Tibial artery (tissue), 4 donors: ENCODE data around the gene ATAD3B.
"Not testable (repeated sequence)": the region's sequence is repeated elsewhere in the genome, so short reads cannot be mapped to it uniquely, and the experiment has no call there.

Experiments
- DNase-seq, 2 donors: peaks; one replicate each; pipeline ENCODE4 v3.0.0-alpha.2; 2019
- H3K27ac ChIP-seq, 2 donors: fragments of 200-600 bp; sonication (generic) in 1 of 2; 1 replicate in 1 of 2; 2 replicates in 1 of 2; pipeline ENCODE4 v1.5.1; 2018 to 2019; ENCODE audit warnings: mild to moderate bottlenecking in 1 of 2
- H3K27me3 ChIP-seq, 2 donors: fragments of 200-600 bp; sonication (generic) in 1 of 2; one replicate each; pipeline versions ENCODE4 v1.5.1 to v1.6.0; 2016 to 2019
- H3K36me3 ChIP-seq, 3 donors: fragments of 200-600 bp; sonication (generic) in 2 of 3; one replicate each; pipeline ENCODE4 v1.5.1; 2016 to 2019; ENCODE audit warnings: mild to moderate bottlenecking in 2 of 3
- H3K4me1 ChIP-seq, 4 donors: fragments of 200-600 bp; sonication (generic) in 2 of 4; 1 replicate in 3 of 4; 2 replicates in 1 of 4; pipeline ENCODE4 v1.5.1; 2016 to 2019
- H3K4me3 ChIP-seq, 2 donors: fragments of 200-600 bp; sonication (generic) in 1 of 2; 1 replicate in 1 of 2; 2 replicates in 1 of 2; pipeline ENCODE4 v1.5.1; 2018 to 2019; ENCODE audit warnings: mild to moderate bottlenecking in 2 of 2
- H3K9me3 ChIP-seq, 3 donors: fragments of 200-600 bp; sonication (generic) in 1 of 3; one replicate each; pipeline ENCODE4 v1.5.1; 2016 to 2019
- CTCF ChIP-seq, 2 experiments: fragments of 200-600 bp in 1 of 2; fragments of 450-650 bp in 1 of 2; IDR thresholded peaks; one replicate each; pipeline ENCODE4 v1.5.1; 2017 to 2019; ENCODE audit warnings: antibody characterized with exemption in 2 of 2, mild to moderate bottlenecking in 1 of 2, moderate library complexity in 1 of 2
- intact Hi-C: fragments of 100-400 bp; cut with DNase I; formaldehyde crosslinking; loops from one replicate; pipeline ENCODE4 v1.15.0; 2023; ENCODE audit warnings: low total_unique reads

ATAD3B gene

DNA sequence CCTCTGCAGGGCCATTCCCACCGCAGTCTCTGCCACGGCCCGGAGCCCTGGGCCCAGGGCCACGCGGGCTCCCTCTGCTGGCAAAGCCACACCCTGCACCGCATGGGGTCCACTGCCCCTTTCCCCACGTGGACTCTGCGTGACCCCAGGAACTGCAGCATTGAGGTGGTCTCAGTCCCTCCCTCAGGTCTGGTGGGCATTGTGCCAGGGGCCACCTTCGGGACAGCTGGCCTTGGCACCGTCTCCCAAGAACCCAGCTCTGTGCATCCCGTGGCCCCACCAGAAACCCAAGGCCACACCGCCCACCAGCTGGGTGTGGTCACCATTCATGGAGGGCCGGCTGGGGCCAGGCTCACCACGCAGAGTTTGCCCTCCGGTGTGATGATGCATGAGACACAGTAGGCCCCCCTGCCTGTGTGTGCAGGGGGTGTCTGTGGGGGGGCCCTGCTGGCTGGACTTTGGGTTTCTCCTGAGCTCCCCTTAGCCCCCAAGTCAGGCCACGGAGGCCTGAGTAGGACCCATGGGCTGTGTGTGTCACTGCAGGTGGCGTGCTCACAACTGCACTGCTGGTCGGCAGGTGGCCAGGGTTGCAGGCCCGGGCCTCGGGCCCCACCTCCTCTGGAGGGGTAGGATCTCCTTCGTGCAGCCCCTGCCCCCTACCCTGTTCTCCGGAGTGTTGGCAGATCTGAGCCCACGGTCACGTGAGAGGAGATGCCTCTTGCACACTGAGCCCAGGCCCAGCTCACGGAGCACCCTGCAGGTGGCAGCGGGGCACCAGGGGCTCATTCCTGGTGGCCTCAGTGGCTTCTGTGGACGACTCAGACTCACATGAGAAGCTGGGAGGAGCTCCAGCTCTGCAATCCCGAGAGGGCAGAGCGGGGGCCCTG is 30.3 kb upstream of the ATAD3B start:
- TF ChIP-seq CTCF (IDR thresholded peaks at IDR 0.05), result peak; percentile 66 to 79
- H3K36me3 ChIP-seq, result peaks cover 0 to 14% (median 0%) of the 10 kb centered on the region in 3 donors
- no peak overlapping the region for H3K27ac ChIP-seq
- peaks cover 0 to 30% of the 10 kb centered on the region in 2 donors for H3K27me3 ChIP-seq
- H3K4me1 ChIP-seq, result peaks cover 0 to 41% (median 8%) of the 10 kb centered on the region in 4 donors
- no peak overlapping the region for H3K4me3 ChIP-seq
- intact Hi-C loops, result loop anchor here (5.0 kb wide), 1 partner anchor 39 kb away; no protein-coding TSS in a partner anchor
- peak in 1 of 2 donors; percentile 69 for DNase-seq
- H3K9me3 ChIP-seq, result no peaks in the 10 kb centered on the region

DNA sequence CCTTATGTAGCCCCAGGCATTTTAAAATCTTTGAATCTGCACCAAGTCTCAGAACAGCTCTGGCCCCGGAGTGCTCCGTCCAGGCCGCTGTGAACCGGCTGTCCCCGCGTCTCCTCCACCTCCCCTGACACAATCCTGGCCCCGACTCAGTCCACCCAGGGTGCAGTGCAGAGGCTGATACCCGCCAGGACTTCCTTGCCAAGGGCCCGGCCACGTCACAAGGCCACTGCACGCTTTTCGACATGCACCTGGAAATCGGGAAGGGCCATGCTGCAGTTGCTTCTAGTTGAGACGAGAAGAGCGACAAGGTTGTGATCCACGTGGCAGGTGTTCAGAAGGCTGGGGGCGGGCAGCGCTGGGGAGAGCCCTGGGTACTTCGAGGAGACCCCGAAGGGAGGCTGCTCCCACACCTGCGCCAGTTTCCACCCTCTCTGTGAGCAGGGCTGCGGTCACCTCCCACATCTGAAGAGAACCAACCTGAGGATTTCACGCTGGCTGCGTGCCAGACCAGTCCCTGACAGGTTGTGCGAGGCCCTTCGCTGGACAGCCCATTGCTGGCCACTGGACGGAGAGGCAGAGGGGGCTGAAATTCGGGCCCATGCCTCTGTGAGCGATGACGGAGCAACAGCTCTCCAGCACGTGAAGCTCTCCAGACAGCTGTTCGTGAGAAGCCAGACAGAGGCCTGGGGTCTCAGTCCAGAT is 29.3 kb upstream of the ATAD3B start:
- H3K9me3 ChIP-seq, result no peaks in the 10 kb centered on the region
- H3K4me1 ChIP-seq, result peaks cover 0 to 31% (median 3%) of the 10 kb centered on the region in 4 donors
- intact Hi-C loops, result loop anchor here (5.0 kb wide), 1 partner anchor 40 kb away; no protein-coding TSS in a partner anchor
- H3K4me3 ChIP-seq, result no peak overlapping the region
- peaks cover 0 to 14% (median 0%) of the 10 kb centered on the region in 3 donors for H3K36me3 ChIP-seq
- H3K27me3 ChIP-seq, result peaks cover 0 to 21% of the 10 kb centered on the region in 2 donors
- no peak for TF ChIP-seq CTCF (IDR thresholded peaks at IDR 0.05)
- DNase-seq, result peak in 1 of 2 donors; percentile 59
- H3K27ac ChIP-seq, result no peak overlapping the region

GRCh38 chr1:1446631-1447030 is 24.9 kb upstream of the ATAD3B start:
- H3K4me3 ChIP-seq, H3K36me3 ChIP-seq, H3K27ac ChIP-seq, H3K27me3 ChIP-seq, H3K4me1 ChIP-seq, H3K9me3 ChIP-seq, DNase-seq, intact Hi-C loops: not testable (repeated sequence)

GRCh38 chr1:1449099-1449739 is 22.3 kb upstream of the ATAD3B start, which contains the start of gene ATAD3C:
ATAD3C (plus strand) TSS chr1:1449689; CDS start chr1:1450684, 995 bp downstream.
- no peak for DNase-seq
- intact Hi-C loops, result no loop called here
- H3K27me3 ChIP-seq, result peaks cover 0 to 2% of the 10 kb centered on the region in 2 donors
- H3K27ac ChIP-seq, result no peak within 1 kb of the TSS
- H3K4me3 ChIP-seq, result no peak within 1 kb of the TSS
- no peaks in the 10 kb centered on the region for H3K36me3 ChIP-seq
- H3K4me1 ChIP-seq, result no peaks in the 10 kb centered on the region
- TF ChIP-seq CTCF (IDR thresholded peaks at IDR 0.05), result no peak
- H3K9me3 ChIP-seq, result no peaks in the 10 kb centered on the region

DNA sequence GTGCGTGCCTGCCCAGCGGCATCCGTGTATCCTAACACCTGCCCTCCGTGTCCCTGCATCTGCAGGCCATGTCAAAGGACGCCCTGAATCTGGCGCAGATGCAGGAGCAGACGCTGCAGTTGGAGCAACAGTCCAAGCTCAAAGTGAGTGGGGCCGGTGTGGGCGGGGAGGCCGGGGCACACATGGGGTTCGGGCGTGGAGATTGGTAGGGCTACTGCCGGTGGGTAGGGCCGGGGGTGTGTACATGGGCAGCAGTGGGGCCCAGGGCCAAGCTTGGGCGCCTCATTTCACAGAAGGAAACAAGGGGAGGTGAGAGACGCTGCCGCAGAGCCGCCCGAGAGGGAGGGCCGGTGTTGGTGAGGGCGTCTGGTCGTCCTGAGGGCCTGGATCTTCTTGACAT is 20.9 kb upstream of the ATAD3B start:
- DNase-seq, H3K36me3 ChIP-seq, H3K27me3 ChIP-seq, H3K4me1 ChIP-seq, H3K9me3 ChIP-seq, H3K27ac ChIP-seq, H3K4me3 ChIP-seq, intact Hi-C loops: not testable (repeated sequence)

GRCh38 chr1:1451696-1452364 is 19.7 kb upstream of the ATAD3B start:
- Histone ChIP-seq H3K4me1 (no peaks in the 10 kb centered on the region), H3K27ac (no peak overlapping the region), H3K27me3 (peaks cover 0 to 2% of the 10 kb centered on the region in 2 donors), H3K36me3 (no peaks in the 10 kb centered on the region), H3K4me3 (no peak overlapping the region), H3K9me3 (no peaks in the 10 kb centered on the region)
- TF ChIP-seq CTCF (IDR thresholded peaks at IDR 0.05), result no peak
- intact Hi-C loops, result no loop called here
- DNase-seq, result no peak

DNA sequence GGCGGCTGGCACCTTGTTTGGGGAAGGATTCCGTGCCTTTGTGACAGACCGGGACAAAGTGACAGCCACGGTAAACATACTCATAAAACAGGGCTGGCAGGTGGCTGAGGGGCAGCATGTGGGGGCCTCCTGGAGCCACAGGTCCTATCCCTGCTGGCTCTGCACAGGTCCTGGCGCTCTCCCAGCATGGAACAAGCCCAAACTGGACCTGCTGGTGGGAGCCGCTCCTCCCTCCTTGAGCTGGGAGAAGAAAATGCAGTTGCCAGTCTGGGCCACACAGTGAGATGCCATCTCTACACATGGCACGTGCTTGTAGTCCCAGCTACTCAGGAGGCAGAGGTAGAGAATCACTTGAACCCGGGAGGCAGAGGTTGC is 19.2 kb upstream of the ATAD3B start:
- H3K36me3 ChIP-seq, DNase-seq, intact Hi-C loops, H3K9me3 ChIP-seq, H3K4me3 ChIP-seq, H3K27me3 ChIP-seq, H3K27ac ChIP-seq, H3K4me1 ChIP-seq: not testable (repeated sequence)
